SU-DHL-6 (cell line): ENCODE measurements around the gene PPP6R2.

Experiments
- H2AFZ ChIP-seq: fragments of 200-600 bp; sonication (generic); 2 replicates; pipeline ENCODE4 v1.6.1; 2014; ENCODE audit warnings: low read depth, mild to moderate bottlenecking, moderate library complexity, mixed read lengths, antibody characterized with exemption, low read length; ENCODE audit not compliant: severe bottlenecking
- H3F3A ChIP-seq: fragments of 200-600 bp; shearing (Covaris generic); 2 replicates; pipeline ENCODE4 v1.6.0; 2016; ENCODE audit warnings: antibody characterized with exemption, mild to moderate bottlenecking; ENCODE audit not compliant: insufficient read depth
- H3K27ac ChIP-seq: fragments of 200-600 bp; sonication (generic); 2 replicates; pipeline ENCODE4 v1.5.1; 2016; ENCODE audit warnings: low read depth, mild to moderate bottlenecking, low read length, moderate library complexity, mixed read lengths
- H3K27me3 ChIP-seq: fragments of 200-600 bp; sonication (generic), shearing (Covaris generic); 2 replicates; pipeline ENCODE4 v1.6.0; 2014; ENCODE audit warnings: mild to moderate bottlenecking, low read length
- H3K36me3 ChIP-seq: fragments of 200-600 bp; sonication (generic); 2 replicates; pipeline ENCODE4 v1.6.1; 2014; ENCODE audit warnings: mild to moderate bottlenecking, low read length, mixed read lengths
- H3K4me2 ChIP-seq: fragments of 300-600, 200-600 bp; shearing (Covaris generic), sonication (generic); 2 replicates; pipeline ENCODE4 v1.6.0; 2014; ENCODE audit warnings: low read length, low read depth, mild to moderate bottlenecking; ENCODE audit not compliant: poor library complexity, severe bottlenecking
- H3K4me3 ChIP-seq: fragments of 200-600 bp; sonication (generic); 2 replicates; pipeline ENCODE4 v1.5.1; 2014; ENCODE audit warnings: antibody characterized with exemption, low read length, mild to moderate bottlenecking, mixed read lengths; ENCODE audit not compliant: insufficient read depth, poor library complexity, severe bottlenecking
- H3K79me2 ChIP-seq: fragments of 200-600 bp; sonication (generic); 2 replicates; pipeline ENCODE4 v1.6.1; 2014; ENCODE audit warnings: mild to moderate bottlenecking, low read length, moderate library complexity; ENCODE audit not compliant: insufficient read depth
- H3K9ac ChIP-seq: fragments of 200-600 bp; sonication (generic); 2 replicates; pipeline ENCODE4 v1.7.0; 2014; ENCODE audit warnings: mild to moderate bottlenecking, low read length
- H3K9me2 ChIP-seq: fragments of 200-600 bp; sonication (generic); replicated peaks from 2 replicates; pipeline ENCODE4 v1.6.1; 2014; ENCODE audit warnings: low read length; ENCODE audit not compliant: insufficient read depth
- H3K9me3 ChIP-seq: fragments of 200-600 bp; sonication (generic); 2 replicates; pipeline ENCODE4 v1.6.1; 2014; ENCODE audit warnings: low read length, mixed read lengths; ENCODE audit not compliant: insufficient read depth
- H4K20me1 ChIP-seq: fragments of 200-600 bp; sonication (generic); 2 replicates; pipeline ENCODE4 v1.6.1; 2014; ENCODE audit warnings: low read depth, mild to moderate bottlenecking, antibody characterized with exemption, low read length, moderate library complexity, mixed read lengths
- EZH2phosphoT487 ChIP-seq: fragments of 200-600 bp; sonication (generic), shearing (Covaris generic); conservative IDR thresholded peaks from 2 replicates; pipeline ENCODE4 v1.6.1; 2018; ENCODE audit warnings: mild to moderate bottlenecking, antibody characterized with exemption, low read length, moderate library complexity, mixed read lengths
- TF ChIP-seq, protein P1 (sequence below): fragments of 200-600 bp; sonication (generic); IDR thresholded peaks from one replicate; pipeline ENCODE4 v1.5.1; 2017; ENCODE audit warnings: antibody characterized with exemption, mild to moderate bottlenecking, low read length, moderate library complexity; ENCODE audit not compliant: insufficient read depth, poor library complexity, severe bottlenecking

PPP6R2 gene

DNA sequence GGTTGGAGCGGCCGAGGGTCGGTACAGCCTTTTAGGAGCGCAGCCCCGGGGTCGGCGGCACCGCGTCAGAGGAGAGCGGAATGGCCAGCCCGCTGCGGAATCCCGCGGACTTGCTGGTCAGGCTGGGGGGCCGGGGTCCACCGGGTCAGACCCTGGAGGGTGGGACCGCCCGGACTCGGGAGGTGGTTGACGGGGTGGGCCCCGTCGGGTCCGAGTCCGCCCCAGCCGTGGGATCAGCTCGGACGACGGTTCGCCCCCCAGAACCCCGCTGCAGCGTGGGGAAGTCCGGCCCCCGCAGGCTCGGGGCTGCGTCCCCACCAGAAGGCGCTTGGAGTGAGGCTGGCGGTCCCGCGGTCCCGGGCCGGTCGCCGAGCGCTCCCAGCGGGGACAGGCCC is 137.9 kb downstream of the PPP6R2 start:
- Histone ChIP-seq H4K20me1 (no peaks in the 10 kb centered on the region), H3K4me2 (peak overlapping the region; percentile 56), H3K36me3 (no peaks in the 10 kb centered on the region), H3F3A (peaks cover 7% of the 10 kb centered on the region; the same call in 1 of the 2 replicates), H3K4me3 (peak overlapping the region; percentile 49), H3K9ac (peak overlapping the region; percentile 60; the same call in 1 of the 2 replicates), H3K9me3 (no peaks in the 10 kb centered on the region), H3K79me2 (no peaks in the 10 kb centered on the region), H3K9me2 (no peaks in the 10 kb centered on the region), H3K27me3 (no peaks in the 10 kb centered on the region), H3K27ac (no peak overlapping the region), H2AFZ (no peak overlapping the region)
- no peak for TF ChIP-seq EZH2phosphoT487
- TF ChIP-seq, protein P1, sequence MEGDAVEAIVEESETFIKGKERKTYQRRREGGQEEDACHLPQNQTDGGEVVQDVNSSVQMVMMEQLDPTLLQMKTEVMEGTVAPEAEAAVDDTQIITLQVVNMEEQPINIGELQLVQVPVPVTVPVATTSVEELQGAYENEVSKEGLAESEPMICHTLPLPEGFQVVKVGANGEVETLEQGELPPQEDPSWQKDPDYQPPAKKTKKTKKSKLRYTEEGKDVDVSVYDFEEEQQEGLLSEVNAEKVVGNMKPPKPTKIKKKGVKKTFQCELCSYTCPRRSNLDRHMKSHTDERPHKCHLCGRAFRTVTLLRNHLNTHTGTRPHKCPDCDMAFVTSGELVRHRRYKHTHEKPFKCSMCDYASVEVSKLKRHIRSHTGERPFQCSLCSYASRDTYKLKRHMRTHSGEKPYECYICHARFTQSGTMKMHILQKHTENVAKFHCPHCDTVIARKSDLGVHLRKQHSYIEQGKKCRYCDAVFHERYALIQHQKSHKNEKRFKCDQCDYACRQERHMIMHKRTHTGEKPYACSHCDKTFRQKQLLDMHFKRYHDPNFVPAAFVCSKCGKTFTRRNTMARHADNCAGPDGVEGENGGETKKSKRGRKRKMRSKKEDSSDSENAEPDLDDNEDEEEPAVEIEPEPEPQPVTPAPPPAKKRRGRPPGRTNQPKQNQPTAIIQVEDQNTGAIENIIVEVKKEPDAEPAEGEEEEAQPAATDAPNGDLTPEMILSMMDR, result no peak

DNA sequence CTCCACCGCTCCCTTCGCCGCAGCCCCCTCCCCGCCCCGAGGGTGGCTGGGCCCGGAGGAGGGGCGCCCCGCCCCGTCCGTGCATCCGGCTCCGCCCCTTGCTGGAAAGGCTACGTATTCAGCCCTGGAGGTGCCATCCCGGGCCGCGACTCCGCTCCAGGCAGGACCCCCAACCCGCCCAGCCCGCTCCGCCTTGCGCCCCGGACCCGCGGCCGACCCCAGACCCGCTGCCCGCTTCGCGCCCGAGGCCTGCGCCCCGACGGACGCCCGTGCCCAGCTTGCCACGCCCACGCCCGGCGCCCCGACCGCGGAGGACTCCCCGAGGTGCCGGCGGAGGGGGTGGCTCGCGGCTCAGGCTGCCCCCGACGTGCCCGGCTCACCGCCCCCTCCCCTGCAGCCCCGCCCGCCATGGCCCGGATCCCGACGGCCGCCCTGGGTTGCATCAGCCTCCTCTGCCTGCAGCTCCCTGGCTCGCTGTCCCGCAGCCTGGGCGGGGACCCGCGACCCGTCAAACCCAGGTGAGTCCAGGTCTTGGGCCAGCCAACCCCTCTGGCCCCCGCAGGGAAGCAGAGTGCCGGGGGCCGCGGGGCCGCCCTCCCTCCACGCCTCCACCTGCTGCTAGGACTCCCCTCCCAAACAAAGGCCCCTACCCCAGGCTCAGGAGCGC is 138.4 kb downstream of the PPP6R2 start, which contains the start of gene ADM2:
Gene ADM2, plus strand, starts transcription at position 104 of the 667 bp plus-strand sequence. Its CDS starts 305 bp downstream, at position 409.
- Histone ChIP-seq H3F3A (peaks cover 11% of the 10 kb centered on the region; the same call in 1 of the 2 replicates), H2AFZ (no peak within 1 kb of the TSS), H3K9me2 (no peaks in the 10 kb centered on the region), H3K79me2 (no peaks in the 10 kb centered on the region), H3K27ac (no peak within 1 kb of the TSS), H4K20me1 (no peaks in the 10 kb centered on the region), H3K27me3 (no peaks in the 10 kb centered on the region), H3K9ac (peak within 1 kb of the TSS; percentile 60), H3K9me3 (no peaks in the 10 kb centered on the region), H3K4me2 (peak within 1 kb of the TSS; percentile 56), H3K36me3 (no peaks in the 10 kb centered on the region), H3K4me3 (peak within 1 kb of the TSS; percentile 49)
- TF ChIP-seq, protein P1, result no peak
- no peak for TF ChIP-seq EZH2phosphoT487

DNA sequence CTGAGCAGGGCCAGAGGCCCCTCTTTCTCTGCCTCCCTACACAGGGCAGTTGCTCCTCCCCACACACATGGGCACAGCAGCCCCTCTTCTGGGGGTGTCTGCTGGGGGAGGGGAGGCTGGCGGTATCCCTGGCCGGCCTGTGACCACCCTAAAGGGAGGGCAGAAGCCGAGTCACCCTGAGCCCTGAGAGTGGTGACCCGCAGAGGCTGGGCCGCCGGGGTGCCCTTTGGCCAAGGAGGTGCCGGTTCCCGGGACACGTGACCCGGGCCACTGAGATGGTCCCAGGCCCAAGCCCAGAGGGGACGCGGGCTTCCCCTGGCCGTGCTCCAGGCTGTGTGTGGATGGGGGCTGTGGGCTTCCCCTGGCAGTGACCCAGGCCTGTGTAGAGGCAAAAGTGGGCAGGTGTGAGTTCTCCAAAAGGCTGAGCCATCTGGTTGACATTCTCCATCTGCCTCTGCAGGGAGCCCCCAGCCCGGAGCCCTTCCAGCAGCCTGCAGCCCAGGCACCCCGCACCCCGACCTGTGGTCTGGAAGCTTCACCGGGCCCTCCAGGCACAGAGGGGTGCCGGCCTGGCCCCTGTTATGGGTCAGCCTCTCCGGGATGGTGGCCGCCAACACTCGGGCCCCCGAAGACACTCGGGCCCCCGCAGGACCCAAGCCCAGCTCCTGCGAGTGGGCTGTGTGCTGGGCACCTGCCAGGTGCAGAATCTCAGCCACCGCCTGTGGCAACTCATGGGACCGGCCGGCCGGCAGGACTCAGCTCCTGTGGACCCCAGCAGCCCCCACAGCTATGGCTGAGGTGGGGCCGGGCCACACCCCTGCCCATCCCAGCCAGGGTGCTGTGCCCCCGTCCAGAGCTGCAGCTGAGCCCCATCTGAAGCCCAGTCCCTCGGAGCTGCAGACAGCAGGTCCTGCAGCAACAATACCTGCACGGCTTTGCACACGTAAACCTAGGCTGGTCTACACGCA is 139.3 kb downstream of the PPP6R2 start:
- no peaks in the 10 kb centered on the region for H4K20me1 ChIP-seq
- no peaks in the 10 kb centered on the region for H3K79me2 ChIP-seq
- H3F3A ChIP-seq, result peaks cover 11% of the 10 kb centered on the region; the same call in 1 of the 2 replicates
- H3K9ac ChIP-seq, result peak overlapping the region; percentile 60
- no peak for TF ChIP-seq EZH2phosphoT487
- TF ChIP-seq, protein P1, result no peak
- H3K27ac ChIP-seq, result no peak overlapping the region
- H3K9me3 ChIP-seq, result no peaks in the 10 kb centered on the region
- no peaks in the 10 kb centered on the region for H3K9me2 ChIP-seq
- H2AFZ ChIP-seq, result no peak overlapping the region
- peak overlapping the region; percentile 49 for H3K4me3 ChIP-seq
- peak overlapping the region; percentile 56 for H3K4me2 ChIP-seq
- no peaks in the 10 kb centered on the region for H3K36me3 ChIP-seq
- no peaks in the 10 kb centered on the region for H3K27me3 ChIP-seq
